ENCODE results near the gene ZNF135. TPM values are rescaled to one million over a fixed set of nuclear protein-coding genes. Genes with fewer than 3 reads are reported as not detected.

Gene ZNF135
- total RNA-seq, 2 experiments from 2014 or later: 1.2 to 1.4 TPM

DNA sequence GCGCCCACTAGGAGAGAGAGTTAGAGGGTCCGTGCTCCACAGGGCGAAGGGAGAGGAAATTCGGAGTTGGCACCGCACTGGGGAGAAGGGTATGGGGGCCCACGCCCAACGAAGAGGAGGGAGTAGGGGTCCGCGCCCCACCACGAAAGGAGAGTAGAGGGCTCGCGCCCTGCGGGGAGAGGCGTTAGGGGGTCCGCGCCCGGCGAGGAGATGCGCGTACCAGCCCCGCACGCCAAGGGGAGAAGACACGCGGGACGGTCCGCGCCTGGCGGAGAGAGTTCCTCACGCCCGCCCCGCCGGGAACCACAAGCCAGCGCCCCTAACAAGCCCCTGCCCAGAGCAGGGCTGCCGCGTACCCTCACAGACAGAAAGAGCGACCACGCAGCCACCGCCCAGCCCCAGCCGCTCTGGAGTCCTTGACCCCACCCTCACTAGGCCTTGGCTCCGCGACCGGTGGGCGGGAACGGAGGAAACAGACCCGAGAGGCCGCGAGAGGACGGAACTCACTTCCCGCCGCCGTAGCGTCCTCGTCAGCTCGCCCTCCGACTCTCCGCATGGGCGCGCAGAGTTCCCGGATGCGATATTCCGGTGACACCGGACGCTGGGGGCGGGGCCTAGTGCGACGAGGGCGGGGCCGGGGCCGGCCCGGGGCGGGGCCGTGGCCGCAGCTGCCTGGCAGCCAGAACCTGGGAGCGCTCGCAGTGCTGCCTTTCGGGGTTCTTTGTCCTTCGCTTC, 58.9 kb downstream of the ZNF135 start:
- no peak overlapping the region for H3K27ac Mint-ChIP-seq
- ChIA-PET POLR2A (no interaction called here), CTCF (no interaction called here)
- H3K9me3 Mint-ChIP-seq: peaks cover 72% of the 10 kb centered on the region
- H3K36me3 Mint-ChIP-seq (ENCODE audit: low read depth): peaks cover 45% of the 10 kb centered on the region
- ATAC-seq: no peak
- peak; percentile 13 for DNase-seq
- intact Hi-C loops (cut with micrococcal nuclease): no loop called here
- H3K27me3 Mint-ChIP-seq: peaks cover 8% of the 10 kb centered on the region
- no peak overlapping the region for H3K4me3 Mint-ChIP-seq
- TF ChIP-seq, protein P1, sequence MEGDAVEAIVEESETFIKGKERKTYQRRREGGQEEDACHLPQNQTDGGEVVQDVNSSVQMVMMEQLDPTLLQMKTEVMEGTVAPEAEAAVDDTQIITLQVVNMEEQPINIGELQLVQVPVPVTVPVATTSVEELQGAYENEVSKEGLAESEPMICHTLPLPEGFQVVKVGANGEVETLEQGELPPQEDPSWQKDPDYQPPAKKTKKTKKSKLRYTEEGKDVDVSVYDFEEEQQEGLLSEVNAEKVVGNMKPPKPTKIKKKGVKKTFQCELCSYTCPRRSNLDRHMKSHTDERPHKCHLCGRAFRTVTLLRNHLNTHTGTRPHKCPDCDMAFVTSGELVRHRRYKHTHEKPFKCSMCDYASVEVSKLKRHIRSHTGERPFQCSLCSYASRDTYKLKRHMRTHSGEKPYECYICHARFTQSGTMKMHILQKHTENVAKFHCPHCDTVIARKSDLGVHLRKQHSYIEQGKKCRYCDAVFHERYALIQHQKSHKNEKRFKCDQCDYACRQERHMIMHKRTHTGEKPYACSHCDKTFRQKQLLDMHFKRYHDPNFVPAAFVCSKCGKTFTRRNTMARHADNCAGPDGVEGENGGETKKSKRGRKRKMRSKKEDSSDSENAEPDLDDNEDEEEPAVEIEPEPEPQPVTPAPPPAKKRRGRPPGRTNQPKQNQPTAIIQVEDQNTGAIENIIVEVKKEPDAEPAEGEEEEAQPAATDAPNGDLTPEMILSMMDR (IDR thresholded peaks at IDR 0.05): no peak
- no peaks in the 10 kb centered on the region for H3K4me1 Mint-ChIP-seq (ENCODE audit: low read depth)

DNA sequence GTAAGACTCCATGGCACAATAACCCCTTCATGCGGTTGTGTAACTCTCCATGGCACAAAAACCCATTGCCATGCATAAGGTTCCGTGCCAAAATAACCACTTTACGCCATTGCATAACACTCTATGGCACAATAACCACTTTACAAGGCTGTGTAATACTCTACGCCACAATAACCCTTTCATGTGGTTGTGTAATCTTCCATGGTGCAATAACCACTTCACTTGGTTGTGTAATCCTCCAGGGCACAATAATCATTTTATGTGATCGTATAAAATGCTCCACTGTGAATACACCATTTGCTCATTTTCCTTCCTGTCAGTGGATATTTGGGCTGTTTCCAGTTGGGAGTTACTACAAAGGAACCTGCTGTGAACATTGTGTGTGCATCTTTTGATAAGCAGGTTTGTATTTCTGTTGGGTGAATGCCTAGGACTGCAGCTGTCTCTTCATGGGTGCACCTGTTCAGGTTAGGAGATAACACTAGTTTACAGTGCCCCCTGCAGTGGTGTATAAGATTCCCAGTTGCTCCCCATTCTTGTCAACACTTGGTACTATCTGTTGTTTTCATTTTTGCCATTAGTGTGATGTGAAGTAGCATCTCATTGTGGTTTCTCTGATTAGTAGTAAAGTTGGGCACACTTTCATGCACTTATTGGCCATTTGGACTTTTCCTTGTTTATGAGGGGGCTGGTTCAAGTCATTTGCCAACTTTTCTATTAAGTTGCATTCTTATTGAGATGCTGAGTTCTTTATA, 60.1 kb downstream of the ZNF135 start:
- H3K27ac Mint-ChIP-seq: no peak overlapping the region
- CTCF ChIA-PET: no interaction called here
- ATAC-seq: no peak
- H3K27me3 Mint-ChIP-seq: peaks cover 8% of the 10 kb centered on the region
- peaks cover 45% of the 10 kb centered on the region for H3K36me3 Mint-ChIP-seq (ENCODE audit: low read depth)
- POLR2A ChIA-PET: no interaction called here
- intact Hi-C loops (cut with micrococcal nuclease): no loop called here
- H3K4me3 Mint-ChIP-seq: no peak overlapping the region
- peaks cover 75% of the 10 kb centered on the region for H3K9me3 Mint-ChIP-seq
- TF ChIP-seq, protein P1 (IDR thresholded peaks at IDR 0.05): no peak
- no peaks in the 10 kb centered on the region for H3K4me1 Mint-ChIP-seq (ENCODE audit: low read depth)
- DNase-seq: no peak

Other genes starting within 250 kb of the ZNF135 start
- gene ZNF552, start 244.4 kb upstream of the ZNF135 start, total RNA-seq: 1 to 10 TPM; 6.5 to 6.7 TPM
- gene ZNF587B, start 229.0 kb upstream of the ZNF135 start, total RNA-seq: 10 to 100 TPM; 19.8 to 20.2 TPM
- gene ZNF587, start 209.4 kb upstream of the ZNF135 start, total RNA-seq: 10 to 100 TPM; 23.6 to 24.1 TPM
- 10 to 100 TPM; 25.0 to 27.9 TPM for gene ZNF814, start 170.2 kb upstream of the ZNF135 start, total RNA-seq
- gene ZNF417, start 142.7 kb upstream of the ZNF135 start, total RNA-seq: 10 to 100 TPM; 11.8 to 12.1 TPM
- 1 to 10 TPM; 4.1 to 5.0 TPM for gene ZNF418, start 123.9 kb upstream of the ZNF135 start, total RNA-seq
- gene ZNF256, start 111.6 kb upstream of the ZNF135 start, total RNA-seq: 1 to 10 TPM; 5.9 to 6.2 TPM
- under 1 TPM; 0.29 to 0.34 TPM for gene C19orf18, start 84.7 kb upstream of the ZNF135 start, total RNA-seq
- gene ZNF606, start 56.5 kb upstream of the ZNF135 start, total RNA-seq: 10 to 100 TPM in 1 of 2 experiments, 1 to 10 TPM in 1; 7.5 to 10.0 TPM
- gene ZSCAN1, start 25.3 kb upstream of the ZNF135 start, total RNA-seq: not detected
- gene ZSCAN18, start 38.9 kb downstream of the ZNF135 start, total RNA-seq: 10 to 100 TPM; 27.0 to 31.7 TPM
- gene ZNF329, start 91.5 kb downstream of the ZNF135 start, total RNA-seq: 1 to 10 TPM; 6.0 to 6.2 TPM
- 10 to 100 TPM; 24.0 to 25.9 TPM for gene ZNF274, start 123.8 kb downstream of the ZNF135 start, total RNA-seq
- 10 to 100 TPM; 49.8 to 52.3 TPM for gene ZNF544, start 169.6 kb downstream of the ZNF135 start, total RNA-seq
- 1 to 10 TPM; 5.2 to 5.8 TPM for gene ZNF8, start 219.7 kb downstream of the ZNF135 start, total RNA-seq
- gene ERVK3-1, start 246.1 kb downstream of the ZNF135 start, total RNA-seq: 10 to 100 TPM; 40.6 to 43.0 TPM